HG02852 (cell line): ENCODE results near the gene TRANK1.
"Not testable (repeated sequence)": the region's sequence is repeated elsewhere in the genome, so short reads cannot be mapped to it uniquely, and the experiment has no call there.

Experiments
- ATAC-seq: cut with Tn5 transposase; IDR thresholded peaks from one replicate; pipeline ENCODE4 v1.9.1; 2021; ENCODE audit warnings: mild to moderate bottlenecking, moderate library complexity; ENCODE audit not compliant: unreplicated experiment

The TRANK1 gene

DNA sequence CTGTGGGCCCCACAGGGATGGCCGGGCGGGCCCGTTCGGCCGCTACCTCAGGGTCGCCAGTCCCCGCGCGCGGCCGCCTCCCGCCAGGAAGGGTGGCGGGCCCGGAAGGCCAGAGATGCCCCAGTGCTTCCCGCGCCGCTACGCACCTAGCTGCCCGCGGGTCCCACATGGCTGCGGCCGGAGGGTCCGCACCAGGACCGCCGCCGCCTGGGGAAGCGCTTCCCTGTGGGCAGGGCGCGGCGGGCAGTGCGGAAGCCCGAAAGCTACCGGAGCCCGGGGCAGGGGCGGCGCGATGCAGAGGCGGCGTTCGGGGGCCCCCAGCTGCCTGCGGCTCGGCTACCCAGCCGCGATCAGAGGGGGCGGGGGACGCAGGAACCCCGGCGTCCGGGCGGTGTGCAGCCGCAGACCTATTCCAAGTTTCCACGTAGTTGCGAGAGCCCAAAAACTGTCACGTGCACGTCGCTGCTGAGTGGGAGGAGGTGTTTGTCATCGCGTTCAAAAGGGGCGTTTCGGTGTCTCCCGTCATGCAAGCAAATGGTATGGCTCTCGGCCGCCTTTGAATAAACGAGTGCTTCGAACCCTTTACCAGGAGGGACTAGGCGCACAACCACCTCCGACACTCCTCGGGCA, at the start of gene TRANK1:
TRANK1 (minus strand) TSS at position 414 of the 630 bp plus-strand sequence; CDS start at position 169, 245 bp downstream.
- peak; percentile 66 for ATAC-seq

- peak; percentile 88 for ATAC-seq
Measured at GRCh38 chr3:36993326-36994283, 48.8 kb upstream of the TRANK1 start, which contains the start of gene MLH1. MLH1 (plus strand) TSS chr3:36993518; CDS start chr3:36993548, 30 bp downstream.

DNA sequence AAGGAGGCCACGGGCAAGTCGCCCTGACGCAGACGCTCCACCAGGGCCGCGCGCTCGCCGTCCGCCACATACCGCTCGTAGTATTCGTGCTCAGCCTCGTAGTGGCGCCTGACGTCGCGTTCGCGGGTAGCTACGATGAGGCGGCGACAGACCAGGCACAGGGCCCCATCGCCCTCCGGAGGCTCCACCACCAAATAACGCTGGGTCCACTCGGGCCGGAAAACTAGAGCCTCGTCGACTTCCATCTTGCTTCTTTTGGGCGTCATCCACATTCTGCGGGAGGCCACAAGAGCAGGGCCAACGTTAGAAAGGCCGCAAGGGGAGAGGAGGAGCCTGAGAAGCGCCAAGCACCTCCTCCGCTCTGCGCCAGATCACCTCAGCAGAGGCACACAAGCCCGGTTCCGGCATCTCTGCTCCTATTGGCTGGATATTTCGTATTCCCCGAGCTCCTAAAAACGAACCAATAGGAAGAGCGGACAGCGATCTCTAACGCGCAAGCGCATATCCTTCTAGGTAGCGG, 48.0 kb upstream of the TRANK1 start, which contains the start of gene EPM2AIP1:
EPM2AIP1 (minus strand) TSS at position 326 of the 520 bp plus-strand sequence; CDS start at position 272, 54 bp downstream.
- ATAC-seq: peak; percentile 84

- no peak for ATAC-seq
Measured at GRCh38 chr3:36991923-36992805, 47.3 kb upstream of the TRANK1 start.

- no peak for ATAC-seq
Measured at GRCh38 chr3:36991147-36991546, 46.3 kb upstream of the TRANK1 start.

DNA sequence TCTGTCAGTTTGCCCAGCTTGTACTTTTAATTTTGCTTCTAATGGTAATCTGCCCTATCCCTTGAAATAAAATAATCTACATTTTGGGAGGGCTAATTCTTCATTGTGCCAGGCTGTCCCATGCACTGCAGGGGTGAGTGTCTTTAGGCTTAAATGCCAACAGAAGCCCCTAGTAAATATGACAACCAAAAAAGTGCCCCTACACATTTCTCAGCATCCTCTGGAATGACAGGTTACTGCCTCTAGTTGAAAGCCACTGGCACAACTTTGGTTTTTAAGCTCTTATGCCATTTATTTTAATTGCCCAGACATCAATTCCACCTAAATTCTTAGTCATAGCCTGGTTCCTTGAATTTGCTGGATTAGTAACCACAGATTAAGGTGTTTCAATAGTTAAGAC, 44.7 kb upstream of the TRANK1 start:
- ATAC-seq: no peak

GRCh38 chr3:36989005-36989404, 44.2 kb upstream of the TRANK1 start:
- no peak for ATAC-seq

DNA sequence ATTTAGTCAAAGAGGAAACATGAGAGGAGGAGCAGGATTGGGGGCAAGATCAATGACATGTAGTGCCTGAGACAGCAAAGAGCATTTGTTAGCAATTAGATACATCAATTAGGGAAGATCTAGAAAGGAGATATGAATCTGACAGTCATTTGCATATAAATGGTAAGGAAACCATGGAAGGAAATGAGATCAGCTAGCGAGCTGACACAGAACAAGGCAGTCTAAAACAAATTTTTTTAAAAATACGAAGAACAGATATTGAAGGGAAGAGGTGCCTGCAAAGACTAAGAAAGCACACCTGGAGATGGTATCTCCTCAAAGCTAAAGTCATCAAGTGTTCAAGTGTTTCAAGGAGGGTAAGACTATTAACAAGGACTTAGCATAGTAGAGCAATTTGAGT, 43.5 kb upstream of the TRANK1 start:
- no peak for ATAC-seq

DNA sequence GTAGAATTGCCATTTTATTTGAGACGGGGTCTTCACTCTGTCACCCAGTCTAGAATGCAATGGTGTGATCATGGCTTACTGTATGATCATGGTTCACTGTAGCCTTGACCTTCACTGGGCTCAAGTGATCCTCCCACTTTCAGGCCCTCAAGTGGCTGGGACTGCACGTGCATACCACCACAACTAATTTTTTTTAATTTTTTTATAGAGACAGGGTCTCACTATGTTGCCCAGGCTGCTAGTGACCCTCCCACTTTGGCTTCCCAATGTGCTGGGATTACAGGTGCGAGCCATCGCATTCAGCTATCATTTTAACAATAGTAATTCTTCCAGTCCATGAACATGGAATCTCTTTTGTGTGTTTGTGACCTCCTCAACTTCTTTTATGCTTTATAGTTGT, 36.2 kb upstream of the TRANK1 start:
- ATAC-seq: no peak

GRCh38 chr3:36973139-36973538, 28.3 kb upstream of the TRANK1 start:
- ATAC-seq: no peak

GRCh38 chr3:36972163-36972562, 27.3 kb upstream of the TRANK1 start:
- ATAC-seq: no peak

- peak; percentile 99 for ATAC-seq
Measured at GRCh38 chr3:36969540-36970432, 24.9 kb upstream of the TRANK1 start.

GRCh38 chr3:36969085-36969484, 24.2 kb upstream of the TRANK1 start:
- ATAC-seq: no peak

- ATAC-seq: no peak
Measured at GRCh38 chr3:36965440-36965839, 20.6 kb upstream of the TRANK1 start.

DNA sequence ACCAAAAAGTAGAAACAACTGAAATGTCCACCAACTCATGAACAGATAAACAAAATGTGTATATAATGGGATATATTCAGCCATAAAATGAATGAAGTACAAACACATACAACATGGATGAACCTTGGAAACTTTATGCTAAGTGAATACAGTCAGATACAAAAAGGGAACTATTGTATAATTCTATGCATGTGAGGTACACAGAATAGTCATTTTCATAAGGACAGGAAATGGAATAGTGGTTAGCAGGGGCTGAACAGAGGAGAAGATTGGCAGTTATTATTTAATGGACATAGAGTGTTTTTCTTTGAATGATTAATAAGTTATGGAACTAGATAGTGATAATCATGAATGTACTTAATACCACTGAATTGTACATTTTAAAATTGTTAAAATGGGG, 20.0 kb upstream of the TRANK1 start:
- ATAC-seq: peak; percentile 42

DNA sequence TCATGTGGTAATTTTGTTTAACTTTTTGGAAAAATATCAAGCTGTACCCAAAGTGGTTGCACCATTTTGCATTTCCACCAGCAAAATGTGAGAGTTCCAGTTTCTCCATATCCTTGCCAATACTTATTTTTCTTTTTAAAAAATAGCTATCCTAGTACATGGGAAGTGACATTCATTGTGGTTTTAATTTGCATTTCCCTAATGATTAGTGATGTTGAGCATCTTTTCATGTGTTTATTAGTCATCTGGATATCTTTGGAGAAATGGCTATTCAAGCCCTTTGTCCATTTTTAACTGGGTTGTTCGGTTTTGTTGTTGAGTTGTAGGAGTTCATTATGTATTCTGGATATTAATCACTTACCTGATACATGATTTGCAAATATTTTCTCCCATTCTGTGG, 19.5 kb upstream of the TRANK1 start:
- no peak for ATAC-seq

DNA sequence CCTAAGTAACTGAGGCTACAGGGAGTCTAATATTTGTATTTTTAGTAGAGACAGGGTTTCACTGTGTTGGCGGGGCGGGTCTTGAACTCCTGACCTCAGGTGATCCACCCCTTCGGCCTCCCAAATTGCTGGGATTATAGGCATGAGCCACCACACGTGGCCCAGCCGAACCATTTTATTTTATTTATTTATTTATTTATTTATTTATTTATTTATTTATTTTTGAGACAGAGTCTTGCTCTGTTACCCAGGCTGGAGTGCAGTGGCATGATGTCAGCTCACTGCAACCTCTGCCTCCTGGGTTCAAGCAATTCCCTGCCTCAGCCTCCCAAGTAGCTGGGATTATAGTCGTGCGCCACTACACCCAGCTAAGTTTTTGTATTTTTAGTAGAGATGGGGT, 18.2 kb upstream of the TRANK1 start:
- ATAC-seq: not testable (repeated sequence)

DNA sequence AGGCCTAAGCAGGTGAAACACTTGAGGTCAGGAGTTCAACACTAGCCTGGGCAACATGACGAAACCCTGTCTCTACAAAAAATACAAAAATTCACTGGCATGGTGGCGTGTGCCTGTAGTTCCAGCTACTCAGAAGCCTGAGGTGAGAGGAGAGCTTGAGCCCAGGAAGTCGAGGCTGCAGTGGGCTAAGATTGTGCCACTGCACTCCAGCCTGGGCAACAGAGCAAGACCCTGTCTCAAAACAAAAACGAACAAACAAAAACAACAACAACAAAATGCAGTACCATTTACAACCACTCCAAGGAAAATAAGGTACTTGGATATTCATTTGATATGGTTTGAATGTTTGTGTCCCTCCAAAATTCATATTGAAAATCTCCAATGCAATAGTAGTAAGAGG, 15.6 kb upstream of the TRANK1 start:
- ATAC-seq: no peak

- ATAC-seq: no peak
Measured at GRCh38 chr3:36959821-36960220, 15.0 kb upstream of the TRANK1 start.
